Activated CD8-positive, alpha-beta memory T cell treated with anti-CD3 and anti-CD28 coated beads for 4 hours (primary cell): ENCODE measurements around the gene ANO2.

Experiments used
- DNase-seq, 2 donors: peaks; one replicate each; pipeline ENCODE4 v3.0.0-alpha.2; 2020; ENCODE audit warnings: low read depth in 2 of 2

Gene ANO2

DNA sequence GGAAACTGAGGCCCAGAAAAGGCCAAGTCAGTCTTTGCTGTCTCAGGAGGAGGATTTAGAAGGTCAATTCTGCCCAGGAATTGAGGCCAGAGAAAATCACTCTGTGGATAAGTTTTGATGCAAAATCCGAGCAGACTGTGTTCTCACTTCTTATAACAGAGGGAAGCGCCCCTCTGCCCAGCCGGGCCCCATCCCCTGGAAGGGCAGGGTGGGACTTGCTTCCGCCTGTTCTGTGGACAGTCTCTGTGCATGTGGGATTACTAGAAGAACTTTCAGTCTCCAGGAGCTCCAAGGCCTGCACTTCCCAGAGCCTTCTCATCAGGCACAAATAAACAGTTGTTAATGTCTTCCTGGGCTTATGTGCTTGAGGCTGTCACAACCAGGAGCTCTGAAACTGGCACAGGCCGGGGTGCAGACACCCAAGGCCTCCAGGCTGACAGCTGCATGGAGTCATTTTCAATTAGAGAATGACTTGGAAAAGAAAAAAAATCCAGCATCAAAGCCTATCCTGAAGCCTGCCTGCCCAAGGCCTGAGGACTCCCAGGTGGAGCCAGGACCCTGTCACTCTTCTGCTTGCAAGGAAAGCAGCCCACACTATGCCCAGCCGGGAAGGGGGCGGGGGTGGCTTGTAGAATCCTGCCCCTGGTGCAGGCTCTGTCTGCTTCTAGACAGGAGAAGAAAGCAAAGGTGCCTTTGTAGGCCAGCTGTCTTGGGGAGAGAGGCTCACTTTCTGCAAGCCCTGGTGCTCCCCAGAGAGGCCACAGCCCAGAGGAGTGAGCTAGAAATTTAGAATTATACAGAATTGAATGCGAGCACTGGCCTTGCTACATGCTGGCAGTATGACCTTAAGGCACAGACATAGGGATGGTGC, 428.5 kb downstream of the ANO2 start:
- DNase-seq: no peak

DNA sequence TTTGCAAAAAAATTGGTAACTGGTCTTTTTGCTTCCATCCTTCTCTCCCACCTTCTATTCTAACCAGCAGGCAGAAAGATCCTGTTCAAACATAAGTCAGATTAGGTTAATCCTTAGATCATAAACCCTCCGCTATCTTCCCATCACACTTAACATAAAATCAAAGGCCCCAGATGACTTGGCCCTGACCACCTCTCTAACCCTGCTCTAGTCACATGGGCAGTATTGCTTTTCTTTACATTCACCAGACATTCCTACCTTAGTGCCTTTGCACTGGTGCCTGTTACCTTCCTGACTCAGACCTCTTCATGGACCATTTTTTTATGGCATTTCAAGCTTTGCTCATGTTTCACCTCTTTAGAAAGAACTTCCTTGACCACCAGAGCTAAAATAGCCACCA, 429.6 kb downstream of the ANO2 start:
- no peak for DNase-seq

DNA sequence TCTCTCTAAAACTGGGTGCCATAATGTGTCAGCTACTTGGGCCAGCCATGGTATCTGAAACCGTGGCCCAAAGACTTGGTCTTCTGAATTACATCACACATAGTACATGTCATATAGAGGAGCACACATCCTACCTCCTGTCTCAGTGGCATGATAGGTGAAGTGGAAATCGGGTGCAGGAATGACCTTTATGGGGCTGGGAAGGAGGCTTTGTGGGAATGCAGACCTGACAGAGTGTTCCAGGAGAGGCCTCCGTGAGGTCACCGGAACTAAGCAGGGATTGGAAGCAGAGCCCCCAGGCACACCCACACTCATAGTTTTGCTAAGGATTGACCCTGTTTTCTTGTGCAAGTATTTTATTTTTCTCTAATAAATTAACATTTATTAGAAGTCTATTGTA, 430.5 kb downstream of the ANO2 start:
- no peak for DNase-seq

DNA sequence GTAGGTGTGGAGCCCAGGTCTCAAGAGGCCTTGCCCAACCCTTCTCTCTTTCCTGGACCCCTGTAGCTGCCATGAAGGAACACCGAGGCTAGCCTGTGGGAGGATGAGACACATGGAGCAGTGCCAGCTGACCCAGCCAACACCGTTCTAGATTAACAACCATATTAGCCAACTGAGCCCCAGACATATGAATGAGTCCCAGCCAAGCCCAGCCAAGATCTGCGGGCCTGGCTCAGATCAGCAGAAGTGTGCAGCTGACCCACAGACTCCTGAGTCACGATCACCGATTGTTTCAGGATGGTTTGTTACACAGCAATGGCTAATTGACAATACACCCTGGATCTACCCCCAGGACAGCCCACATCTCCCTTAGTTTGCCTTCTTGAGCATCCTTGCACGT, 431.0 kb downstream of the ANO2 start:
- no peak for DNase-seq

- DNase-seq: no peak
These were observed 431.7 kb downstream of the ANO2 start for GRCh38 chr12:5513406-5513805.
